IPS-15b (cell line): ENCODE data around the gene MGP.

ENCODE experiments used
- H3K27me3 ChIP-seq: one replicate; pipeline ENCODE4 v1.6.1; 2013; ENCODE audit warnings: low read length; ENCODE audit not compliant: control insufficient read depth, insufficient read depth
- H3K36me3 ChIP-seq: one replicate; pipeline ENCODE4 v1.6.1; 2013; ENCODE audit warnings: low read length; ENCODE audit not compliant: control insufficient read depth, insufficient read depth
- H3K4me1 ChIP-seq: one replicate; pipeline ENCODE4 v1.6.1; 2013; ENCODE audit warnings: mild to moderate bottlenecking, low read length; ENCODE audit not compliant: control insufficient read depth, insufficient read depth
- H3K4me3 ChIP-seq: one replicate; pipeline ENCODE4 v1.5.1; 2013; ENCODE audit warnings: low read depth, low read length
- H3K9ac ChIP-seq: one replicate; pipeline ENCODE4 v1.6.1; 2013; ENCODE audit warnings: low read depth, mild to moderate bottlenecking, low read length
- H3K9me3 ChIP-seq: one replicate; pipeline ENCODE4 v1.6.1; 2013; ENCODE audit warnings: mild to moderate bottlenecking, low read length; ENCODE audit not compliant: control insufficient read depth, insufficient read depth

Gene MGP

GRCh38 chr12:14901228-14901562 lies 15.5 kb upstream of the MGP start:
- Histone ChIP-seq H3K9me3 (no peaks in the 10 kb centered on the region), H3K36me3 (no peaks in the 10 kb centered on the region), H3K27me3 (no peaks in the 10 kb centered on the region), H3K4me3 (no peak overlapping the region), H3K9ac (no peak overlapping the region), H3K4me1 (no peaks in the 10 kb centered on the region)

GRCh38 chr12:14900521-14901227 lies 15.0 kb upstream of the MGP start:
- no peaks in the 10 kb centered on the region for H3K9me3 ChIP-seq
- H3K4me3 ChIP-seq: no peak overlapping the region
- H3K27me3 ChIP-seq: no peaks in the 10 kb centered on the region
- H3K4me1 ChIP-seq: no peaks in the 10 kb centered on the region
- H3K9ac ChIP-seq: no peak overlapping the region
- no peaks in the 10 kb centered on the region for H3K36me3 ChIP-seq

GRCh38 chr12:14896521-14897169 lies 11.0 kb upstream of the MGP start:
- Histone ChIP-seq H3K4me3 (no peak overlapping the region), H3K27me3 (no peaks in the 10 kb centered on the region), H3K4me1 (no peaks in the 10 kb centered on the region), H3K36me3 (no peaks in the 10 kb centered on the region), H3K9me3 (no peaks in the 10 kb centered on the region), H3K9ac (no peak overlapping the region)

GRCh38 chr12:14893506-14894250 lies 8.0 kb upstream of the MGP start:
- Histone ChIP-seq H3K9ac (no peak overlapping the region), H3K4me3 (no peak overlapping the region), H3K27me3 (no peaks in the 10 kb centered on the region), H3K4me1 (no peaks in the 10 kb centered on the region), H3K9me3 (no peaks in the 10 kb centered on the region), H3K36me3 (no peaks in the 10 kb centered on the region)

- no peaks in the 10 kb centered on the region for H3K36me3 ChIP-seq
- no peaks in the 10 kb centered on the region for H3K9me3 ChIP-seq
- H3K4me1 ChIP-seq: no peaks in the 10 kb centered on the region
- H3K4me3 ChIP-seq: no peak overlapping the region
- no peaks in the 10 kb centered on the region for H3K27me3 ChIP-seq
- no peak overlapping the region for H3K9ac ChIP-seq
Observed at GRCh38 chr12:14892726-14893505, 7.3 kb upstream of the MGP start.

GRCh38 chr12:14890701-14891100 lies 5.0 kb upstream of the MGP start:
- Histone ChIP-seq H3K4me3 (no peak overlapping the region), H3K9me3 (no peaks in the 10 kb centered on the region), H3K36me3 (no peaks in the 10 kb centered on the region), H3K4me1 (no peaks in the 10 kb centered on the region), H3K27me3 (no peaks in the 10 kb centered on the region), H3K9ac (no peak overlapping the region)

- no peaks in the 10 kb centered on the region for H3K4me1 ChIP-seq
- no peak overlapping the region for H3K9ac ChIP-seq
- no peaks in the 10 kb centered on the region for H3K9me3 ChIP-seq
- H3K27me3 ChIP-seq: no peaks in the 10 kb centered on the region
- no peaks in the 10 kb centered on the region for H3K36me3 ChIP-seq
- no peak overlapping the region for H3K4me3 ChIP-seq
Observed at GRCh38 chr12:14886271-14886670, 617 bp upstream of the MGP start.

- Histone ChIP-seq H3K4me3 (no peak overlapping the region), H3K9ac (no peak overlapping the region), H3K27me3 (no peaks in the 10 kb centered on the region), H3K36me3 (no peaks in the 10 kb centered on the region), H3K4me1 (no peaks in the 10 kb centered on the region), H3K9me3 (no peaks in the 10 kb centered on the region)
Observed at GRCh38 chr12:14884458-14884878, 1.2 kb downstream of the MGP start.

GRCh38 chr12:14883686-14884085 lies 2.0 kb downstream of the MGP start:
- Histone ChIP-seq H3K9me3 (no peaks in the 10 kb centered on the region), H3K36me3 (no peaks in the 10 kb centered on the region), H3K4me1 (no peaks in the 10 kb centered on the region), H3K27me3 (no peaks in the 10 kb centered on the region), H3K9ac (no peak overlapping the region), H3K4me3 (no peak overlapping the region)

- Histone ChIP-seq H3K36me3 (no peaks in the 10 kb centered on the region), H3K4me3 (no peak overlapping the region), H3K9ac (no peak overlapping the region), H3K27me3 (no peaks in the 10 kb centered on the region), H3K4me1 (no peaks in the 10 kb centered on the region), H3K9me3 (no peaks in the 10 kb centered on the region)
Observed at GRCh38 chr12:14880890-14881453, 4.7 kb downstream of the MGP start.

- no peaks in the 10 kb centered on the region for H3K36me3 ChIP-seq
- H3K9ac ChIP-seq: no peak overlapping the region
- no peak overlapping the region for H3K4me3 ChIP-seq
- H3K4me1 ChIP-seq: no peaks in the 10 kb centered on the region
- H3K27me3 ChIP-seq: no peaks in the 10 kb centered on the region
- H3K9me3 ChIP-seq: no peaks in the 10 kb centered on the region
Observed at GRCh38 chr12:14879222-14879933, 6.3 kb downstream of the MGP start.
